Prostate gland (tissue), 2 donors: ENCODE results near the gene JPH3.

Experiments
- POLR2A ChIP-seq: fragments of 450-650 bp; IDR thresholded peaks from one replicate; pipeline ENCODE4 v1.6.1; 2016; ENCODE audit warnings: antibody characterized with exemption, mild to moderate bottlenecking
- POLR2AphosphoS5 ChIP-seq: sonication (generic); formaldehyde crosslinking; IDR thresholded peaks from one replicate; pipeline ENCODE4 v1.6.1; 2017; ENCODE audit warnings: antibody characterized with exemption
- TF ChIP-seq, protein P1 (sequence below), 4 experiments: fragments of 200-600 bp in 2 of 4; fragments of 450-650 bp in 2 of 4; sonication (generic) in 2 of 4; IDR thresholded peaks; 1 replicate in 3 of 4; 2 replicates in 1 of 4; pipeline ENCODE4 v1.5.1; 2016 to 2019; ENCODE audit warnings: antibody characterized with exemption in 4 of 4, mild to moderate bottlenecking in 2 of 4, moderate library complexity in 2 of 4

- TF ChIP-seq, protein P1, sequence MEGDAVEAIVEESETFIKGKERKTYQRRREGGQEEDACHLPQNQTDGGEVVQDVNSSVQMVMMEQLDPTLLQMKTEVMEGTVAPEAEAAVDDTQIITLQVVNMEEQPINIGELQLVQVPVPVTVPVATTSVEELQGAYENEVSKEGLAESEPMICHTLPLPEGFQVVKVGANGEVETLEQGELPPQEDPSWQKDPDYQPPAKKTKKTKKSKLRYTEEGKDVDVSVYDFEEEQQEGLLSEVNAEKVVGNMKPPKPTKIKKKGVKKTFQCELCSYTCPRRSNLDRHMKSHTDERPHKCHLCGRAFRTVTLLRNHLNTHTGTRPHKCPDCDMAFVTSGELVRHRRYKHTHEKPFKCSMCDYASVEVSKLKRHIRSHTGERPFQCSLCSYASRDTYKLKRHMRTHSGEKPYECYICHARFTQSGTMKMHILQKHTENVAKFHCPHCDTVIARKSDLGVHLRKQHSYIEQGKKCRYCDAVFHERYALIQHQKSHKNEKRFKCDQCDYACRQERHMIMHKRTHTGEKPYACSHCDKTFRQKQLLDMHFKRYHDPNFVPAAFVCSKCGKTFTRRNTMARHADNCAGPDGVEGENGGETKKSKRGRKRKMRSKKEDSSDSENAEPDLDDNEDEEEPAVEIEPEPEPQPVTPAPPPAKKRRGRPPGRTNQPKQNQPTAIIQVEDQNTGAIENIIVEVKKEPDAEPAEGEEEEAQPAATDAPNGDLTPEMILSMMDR (IDR thresholded peaks at IDR 0.05) = no peak
- TF ChIP-seq POLR2A (no peak), POLR2AphosphoS5 (no peak)
Observed at GRCh38 chr16:87685766-87686165, 83.5 kb downstream of the JPH3 start.
